NCI-H2081 (cell line): ENCODE results near the gene FIGNL2.
"Not testable (repeated sequence)": the region's sequence is repeated elsewhere in the genome, so short reads cannot be mapped to it uniquely, and the experiment has no call there.

ENCODE experiments used
- DNase-seq, 2 experiments: peaks; one replicate each; lab custom pipeline; 2025; lab: John Stamatoyannopoulos, UW

Gene FIGNL2

GRCh38 chr12:51848326-51848727 is at the start of gene FIGNL2:
Gene FIGNL2, minus strand, starts transcription at chr12:51848718. Its CDS starts 26,305 bp downstream, at chr12:51822413.
- no peak for DNase-seq

- no peak for DNase-seq
Observed at GRCh38 chr12:51897181-51897580, 48.7 kb upstream of the FIGNL2 start.

GRCh38 chr12:51896236-51896635 is 47.7 kb upstream of the FIGNL2 start:
- DNase-seq: no peak

- DNase-seq: no peak
Observed at GRCh38 chr12:51895378-51896135, 47.0 kb upstream of the FIGNL2 start.

- no peak for DNase-seq
Observed at GRCh38 chr12:51893786-51894185, 45.3 kb upstream of the FIGNL2 start.

GRCh38 chr12:51891843-51892242 is 43.3 kb upstream of the FIGNL2 start:
- no peak for DNase-seq

GRCh38 chr12:51890511-51891171 is 42.1 kb upstream of the FIGNL2 start:
- no peak for DNase-seq

- DNase-seq: no peak
Observed at GRCh38 chr12:51890133-51890464, 41.6 kb upstream of the FIGNL2 start.

GRCh38 chr12:51889216-51890132 is 41.0 kb upstream of the FIGNL2 start:
- DNase-seq: no peak

GRCh38 chr12:51888316-51889215 is 40.0 kb upstream of the FIGNL2 start:
- no peak for DNase-seq

- no peak for DNase-seq
Observed at GRCh38 chr12:51887476-51888315, 39.2 kb upstream of the FIGNL2 start, which contains the start of gene ANKRD33. Gene ANKRD33, plus strand, starts transcription at chr12:51888103. Its CDS starts 84 bp downstream, at chr12:51888187.

- DNase-seq: no peak
Observed at GRCh38 chr12:51886021-51886710, 37.6 kb upstream of the FIGNL2 start.

GRCh38 chr12:51885294-51886020 is 36.9 kb upstream of the FIGNL2 start:
- not testable (repeated sequence) for DNase-seq

- no peak for DNase-seq
Observed at GRCh38 chr12:51884676-51885229, 36.2 kb upstream of the FIGNL2 start.

- DNase-seq: no peak
Observed at GRCh38 chr12:51883998-51884675, 35.6 kb upstream of the FIGNL2 start.

GRCh38 chr12:51883295-51883694 is 34.8 kb upstream of the FIGNL2 start:
- no peak for DNase-seq

- DNase-seq: no peak
Observed at GRCh38 chr12:51879102-51879501, 30.6 kb upstream of the FIGNL2 start.

- no peak for DNase-seq
Observed at GRCh38 chr12:51874486-51874885, 26.0 kb upstream of the FIGNL2 start.
